HUDEP-2 (cell line): ENCODE measurements around the gene GDF2.

Source experiments
- DNase-seq, 76 experiments: peaks; one replicate each; lab custom pipeline; 2025; ENCODE audit not compliant: unreplicated experiment in 76 of 76; lab: John Stamatoyannopoulos, UW

The GDF2 gene

GRCh38 chr10:47311193-47311931, 10.9 kb upstream of the GDF2 start:
- peak in 27 of 76 experiments; percentile 1 to 69 (median 18) for DNase-seq

GRCh38 chr10:47311932-47312662, 10.2 kb upstream of the GDF2 start:
- DNase-seq: peak in 60 of 76 experiments; percentile 2 to 74 (median 46)

- no peak for DNase-seq
Observed at GRCh38 chr10:47312663-47312995, 9.6 kb upstream of the GDF2 start.

- DNase-seq: no peak
Observed at GRCh38 chr10:47314416-47314970, 7.8 kb upstream of the GDF2 start.

GRCh38 chr10:47315421-47315820, 6.8 kb upstream of the GDF2 start:
- DNase-seq: no peak

- no peak for DNase-seq
Observed at GRCh38 chr10:47316131-47316530, 6.1 kb upstream of the GDF2 start.

- DNase-seq: no peak
Observed at GRCh38 chr10:47317251-47317650, 5.0 kb upstream of the GDF2 start.

- peak in 6 of 76 experiments; percentile 0 to 26 (median 6) for DNase-seq
Observed at GRCh38 chr10:47318706-47319105, 3.5 kb upstream of the GDF2 start.

GRCh38 chr10:47319784-47320183, 2.5 kb upstream of the GDF2 start:
- DNase-seq: no peak

GRCh38 chr10:47320812-47321211, 1.4 kb upstream of the GDF2 start:
- no peak for DNase-seq

- no peak for DNase-seq
Observed at GRCh38 chr10:47321521-47322195, 596 bp upstream of the GDF2 start.

- no peak for DNase-seq
Observed at GRCh38 chr10:47323087-47323486, 833 bp downstream of the GDF2 start.

- DNase-seq: no peak
Observed at GRCh38 chr10:47323636-47324296, 1.5 kb downstream of the GDF2 start.

GRCh38 chr10:47325303-47326291, 3.3 kb downstream of the GDF2 start:
- DNase-seq: no peak

GRCh38 chr10:47326306-47326926, 4.2 kb downstream of the GDF2 start:
- no peak for DNase-seq

GRCh38 chr10:47326927-47327330, 4.7 kb downstream of the GDF2 start:
- peak in 1 of 76 experiments; percentile 3 for DNase-seq

GRCh38 chr10:47329855-47330254, 7.6 kb downstream of the GDF2 start:
- no peak for DNase-seq

- no peak for DNase-seq
Observed at GRCh38 chr10:47330366-47330765, 8.1 kb downstream of the GDF2 start.

GRCh38 chr10:47330804-47331203, 8.6 kb downstream of the GDF2 start:
- no peak for DNase-seq
